Measurements from ENCODE around the gene LARGE1.

DNA sequence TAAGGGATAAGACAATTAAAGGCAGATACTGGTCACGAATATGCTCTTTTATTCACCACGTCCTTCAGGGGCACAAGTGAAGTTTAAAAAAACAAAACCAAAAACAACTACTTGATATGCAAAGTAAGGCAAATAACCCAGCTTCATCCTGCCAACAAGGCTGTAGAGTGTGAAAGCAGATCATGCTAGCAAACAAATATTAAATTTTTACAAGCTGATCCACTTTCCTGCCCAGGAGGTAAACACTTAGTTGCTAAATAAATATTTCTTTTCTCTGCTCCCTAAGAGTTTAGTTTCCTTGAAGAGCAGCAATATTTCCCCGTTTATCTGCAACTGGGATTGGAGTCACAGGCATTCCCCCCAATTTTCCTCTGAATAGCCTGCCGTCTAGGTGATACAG, 300.2 kb downstream of the LARGE1 start:
- TF ChIP-seq, protein P1, sequence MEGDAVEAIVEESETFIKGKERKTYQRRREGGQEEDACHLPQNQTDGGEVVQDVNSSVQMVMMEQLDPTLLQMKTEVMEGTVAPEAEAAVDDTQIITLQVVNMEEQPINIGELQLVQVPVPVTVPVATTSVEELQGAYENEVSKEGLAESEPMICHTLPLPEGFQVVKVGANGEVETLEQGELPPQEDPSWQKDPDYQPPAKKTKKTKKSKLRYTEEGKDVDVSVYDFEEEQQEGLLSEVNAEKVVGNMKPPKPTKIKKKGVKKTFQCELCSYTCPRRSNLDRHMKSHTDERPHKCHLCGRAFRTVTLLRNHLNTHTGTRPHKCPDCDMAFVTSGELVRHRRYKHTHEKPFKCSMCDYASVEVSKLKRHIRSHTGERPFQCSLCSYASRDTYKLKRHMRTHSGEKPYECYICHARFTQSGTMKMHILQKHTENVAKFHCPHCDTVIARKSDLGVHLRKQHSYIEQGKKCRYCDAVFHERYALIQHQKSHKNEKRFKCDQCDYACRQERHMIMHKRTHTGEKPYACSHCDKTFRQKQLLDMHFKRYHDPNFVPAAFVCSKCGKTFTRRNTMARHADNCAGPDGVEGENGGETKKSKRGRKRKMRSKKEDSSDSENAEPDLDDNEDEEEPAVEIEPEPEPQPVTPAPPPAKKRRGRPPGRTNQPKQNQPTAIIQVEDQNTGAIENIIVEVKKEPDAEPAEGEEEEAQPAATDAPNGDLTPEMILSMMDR (IDR thresholded peaks at IDR 0.05): no peak
- TF ChIP-seq ZFX (IDR thresholded peaks at IDR 0.05; ENCODE audit: borderline replicate concordance): no peak
